Measurements from ENCODE around the gene PEX3. TPM values are rescaled to one million over a fixed set of nuclear protein-coding genes. Genes with fewer than 3 reads are reported as not detected.

PEX3 gene
- 13.0 and 17.2 TPM in 2 replicates for total RNA-seq

- intact Hi-C loops (cut with micrococcal nuclease) = loop anchor here (1.0 to 5.0 kb wide), 15 partner anchors 9 to 1303 kb away; partner anchors contain the start of genes AIG1, FUCA2, LTV1 and NMBR
These were observed at the start of gene PEX3, which contains the start of gene ADAT2 for GRCh38 chr6:143450453-143451371. TSS of gene PEX3 (plus strand) at chr6:143450805. CDS start at chr6:143451043, 238 bp downstream. TSS of gene ADAT2 (minus strand) at chr6:143450695. CDS start at chr6:143450658, 37 bp downstream.

- intact Hi-C loops (cut with micrococcal nuclease) = no loop called here
These were observed 49.5 kb upstream of the PEX3 start for GRCh38 chr6:143401068-143401446.

- intact Hi-C loops (cut with micrococcal nuclease) = no loop called here
These were observed 48.8 kb upstream of the PEX3 start for GRCh38 chr6:143401636-143402370.

GRCh38 chr6:143402721-143403336, 47.8 kb upstream of the PEX3 start:
- intact Hi-C loops (cut with micrococcal nuclease) = no loop called here

- intact Hi-C loops (cut with micrococcal nuclease) = no loop called here
These were observed 45.0 kb upstream of the PEX3 start for GRCh38 chr6:143405373-143406154.

- intact Hi-C loops (cut with micrococcal nuclease) = no loop called here
These were observed 43.9 kb upstream of the PEX3 start for GRCh38 chr6:143406673-143407072.

- intact Hi-C loops (cut with micrococcal nuclease) = no loop called here
These were observed 42.3 kb upstream of the PEX3 start for GRCh38 chr6:143408151-143408786.

GRCh38 chr6:143408787-143409162, 41.8 kb upstream of the PEX3 start:
- intact Hi-C loops (cut with micrococcal nuclease) = no loop called here

GRCh38 chr6:143410859-143411270, 39.7 kb upstream of the PEX3 start:
- intact Hi-C loops (cut with micrococcal nuclease) = no loop called here

GRCh38 chr6:143414769-143415168, 35.8 kb upstream of the PEX3 start:
- intact Hi-C loops (cut with micrococcal nuclease) = no loop called here

- intact Hi-C loops (cut with micrococcal nuclease) = no loop called here
These were observed 31.1 kb upstream of the PEX3 start for GRCh38 chr6:143419526-143419925.

- intact Hi-C loops (cut with micrococcal nuclease) = loop anchor here (5.0 kb wide), 2 partner anchors 579 to 679 kb away; no protein-coding TSS in a partner anchor
These were observed 24.6 kb upstream of the PEX3 start for GRCh38 chr6:143426026-143426425.

- intact Hi-C loops (cut with micrococcal nuclease) = loop anchor here (1.0 to 5.0 kb wide), 9 partner anchors 194 to 953 kb away; no protein-coding TSS in a partner anchor
These were observed 23.3 kb upstream of the PEX3 start for GRCh38 chr6:143427109-143427817.

- intact Hi-C loops (cut with micrococcal nuclease) = loop anchor here (5.0 kb wide), 2 partner anchors 583 to 683 kb away; no protein-coding TSS in a partner anchor
These were observed 20.6 kb upstream of the PEX3 start for GRCh38 chr6:143429970-143430369.

GRCh38 chr6:143431226-143431625, 19.4 kb upstream of the PEX3 start:
- intact Hi-C loops (cut with micrococcal nuclease) = no loop called here

GRCh38 chr6:143432588-143432987, 18.0 kb upstream of the PEX3 start:
- intact Hi-C loops (cut with micrococcal nuclease) = no loop called here

- intact Hi-C loops (cut with micrococcal nuclease) = loop anchor here (1.0 to 5.0 kb wide), 3 partner anchors 9 to 1231 kb away; partner anchors contain the start of genes ADAT2 and PEX3
These were observed 9.6 kb upstream of the PEX3 start for GRCh38 chr6:143441010-143441409.

- intact Hi-C loops (cut with micrococcal nuclease) = loop anchor here (1.0 to 5.0 kb wide), 3 partner anchors 8 to 1230 kb away; partner anchors contain the start of genes ADAT2 and PEX3
These were observed 8.7 kb upstream of the PEX3 start for GRCh38 chr6:143441680-143442545.

All from T-helper 1 cell treated with Interleukin-12 subunit alpha and Interleukin-12 subunit beta and Interleukin-4 antibody, amounts not matched to agents 30 ng/mL and 1 ng/mL, for 36 hours (primary cell).